Osteoblast (primary cell): ENCODE data around the gene CDYL2. TPM values are rescaled to one million over a fixed set of nuclear protein-coding genes. Genes with fewer than 3 reads are reported as not detected.

ENCODE experiments used
- DNase-seq: peaks from one replicate; pipeline ENCODE4 v3.0.0; 2011; ENCODE audit warnings: low spot score, mixed read lengths; ENCODE audit not compliant: insufficient read length; ENCODE audit errors: missing footprints
- H2AFZ ChIP-seq: 2 replicates; pipeline ENCODE4 v1.6.0; 2011; ENCODE audit warnings: mild to moderate bottlenecking, low read length
- H3K27ac ChIP-seq: 2 replicates; pipeline ENCODE4 v1.5.1; 2011; ENCODE audit warnings: mild to moderate bottlenecking, low read depth, low read length, moderate library complexity
- H3K27me3 ChIP-seq: 2 replicates; pipeline ENCODE4 v1.6.0; 2012; ENCODE audit warnings: mild to moderate bottlenecking, control low read depth, inconsistent platforms, low read length, moderate library complexity; ENCODE audit not compliant: insufficient read depth
- H3K36me3 ChIP-seq: 2 replicates; pipeline ENCODE4 v1.5.1; 2011; ENCODE audit warnings: mild to moderate bottlenecking, low read length, control low read depth, moderate library complexity; ENCODE audit not compliant: insufficient read depth
- H3K4me1 ChIP-seq: 2 replicates; pipeline ENCODE4 v1.5.1; 2011; ENCODE audit warnings: mild to moderate bottlenecking, low read length, control low read depth, moderate library complexity; ENCODE audit not compliant: insufficient read depth
- H3K4me2 ChIP-seq: 2 replicates; pipeline ENCODE4 v1.6.0; 2011; ENCODE audit warnings: mild to moderate bottlenecking, low read length; ENCODE audit not compliant: insufficient read depth
- H3K4me3 ChIP-seq: fragments of 200-600 bp; sonication (generic); 3 replicates; pipeline ENCODE4 v1.5.1; 2012; ENCODE audit warnings: mild to moderate bottlenecking, low read length, inconsistent platforms; ENCODE audit not compliant: insufficient read depth
- H3K79me2 ChIP-seq: 2 replicates; pipeline ENCODE4 v1.6.0; 2012; ENCODE audit warnings: mild to moderate bottlenecking, low read length, control low read depth, inconsistent platforms; ENCODE audit not compliant: insufficient read depth
- H3K9me3 ChIP-seq: 2 replicates; pipeline ENCODE4 v1.5.1; 2011; ENCODE audit warnings: low read depth, low read length, control low read depth
- H4K20me1 ChIP-seq: 2 replicates; pipeline ENCODE4 v1.6.0; 2012; ENCODE audit warnings: mild to moderate bottlenecking, low read length, control low read depth; ENCODE audit not compliant: insufficient read depth
- CTCF ChIP-seq: IDR thresholded peaks from 2 replicates; pipeline ENCODE4 v1.5.1; 2011; ENCODE audit warnings: mild to moderate bottlenecking, low read depth, low read length, moderate library complexity; ENCODE audit errors: extremely low read depth
- total RNA-seq: library from RNA; depleted of rRNA; stranded (reverse); fragments of >200 nt; gene quantifications from 2 replicates; pipeline ENCODE4 v1.2.3, GENCODE V29; 2012

CDYL2 gene
- total RNA-seq, result 8.3 and 8.8 TPM in 2 replicates

- TF ChIP-seq CTCF, result no peak
- Histone ChIP-seq H4K20me1 (no peaks in the 10 kb centered on the region), H3K79me2 (peaks cover 10% of the 10 kb centered on the region), H3K27ac (no peak within 1 kb of the TSS), H3K9me3 (no peaks in the 10 kb centered on the region), H2AFZ (peak within 1 kb of the TSS; percentile 66), H3K4me2 (peak within 1 kb of the TSS; percentile 54), H3K36me3 (no peaks in the 10 kb centered on the region), H3K4me1 (peaks cover 5% of the 10 kb centered on the region), H3K4me3 (peak within 1 kb of the TSS; percentile 79), H3K27me3 (no peaks in the 10 kb centered on the region)
- peak; percentile 98 for DNase-seq
These were observed at the start of gene CDYL2 for GRCh38 chr16:80804526-80805383. CDYL2 (minus strand) TSS chr16:80804598; CDS start chr16:80804173, 425 bp downstream.

- no peak for DNase-seq
- no peak overlapping the region for H2AFZ ChIP-seq
These were observed 48.0 kb upstream of the CDYL2 start for GRCh38 chr16:80852261-80852872.

GRCh38 chr16:80851831-80852230, 47.4 kb upstream of the CDYL2 start:
- no peak overlapping the region for H2AFZ ChIP-seq
- H3K4me2 ChIP-seq, result no peak overlapping the region
- H3K9me3 ChIP-seq, result no peaks in the 10 kb centered on the region
- H3K4me3 ChIP-seq, result no peak overlapping the region
- H3K4me1 ChIP-seq, result no peaks in the 10 kb centered on the region
- H3K27ac ChIP-seq, result no peak overlapping the region
- no peaks in the 10 kb centered on the region for H3K36me3 ChIP-seq
- no peak for TF ChIP-seq CTCF
- H3K79me2 ChIP-seq, result no peaks in the 10 kb centered on the region
- H3K27me3 ChIP-seq, result no peaks in the 10 kb centered on the region
- no peak for DNase-seq
- H4K20me1 ChIP-seq, result no peaks in the 10 kb centered on the region

More at GRCh38 chr16:80852261-80852872, 48.0 kb upstream of the CDYL2 start:
- no peak overlapping the region for H3K4me3 ChIP-seq
- H3K27ac ChIP-seq, result no peak overlapping the region
- H3K27me3 ChIP-seq, result no peaks in the 10 kb centered on the region
- no peaks in the 10 kb centered on the region for H3K9me3 ChIP-seq
- no peak overlapping the region for H3K4me2 ChIP-seq
- H4K20me1 ChIP-seq, result no peaks in the 10 kb centered on the region
- peak; percentile 55 for TF ChIP-seq CTCF
- no peaks in the 10 kb centered on the region for H3K36me3 ChIP-seq
- no peaks in the 10 kb centered on the region for H3K79me2 ChIP-seq
- no peaks in the 10 kb centered on the region for H3K4me1 ChIP-seq

- Histone ChIP-seq H3K4me3 (no peak overlapping the region), H4K20me1 (no peaks in the 10 kb centered on the region), H3K4me2 (no peak overlapping the region), H3K36me3 (no peaks in the 10 kb centered on the region), H3K79me2 (no peaks in the 10 kb centered on the region), H2AFZ (no peak overlapping the region), H3K27me3 (no peaks in the 10 kb centered on the region), H3K4me1 (no peaks in the 10 kb centered on the region), H3K27ac (no peak overlapping the region), H3K9me3 (no peaks in the 10 kb centered on the region)
- TF ChIP-seq CTCF, result no peak
- no peak for DNase-seq
These were observed 46.4 kb upstream of the CDYL2 start for GRCh38 chr16:80850757-80851156.
